ENCODE results near the gene NDUFAF8.

NDUFAF8 gene

DNA sequence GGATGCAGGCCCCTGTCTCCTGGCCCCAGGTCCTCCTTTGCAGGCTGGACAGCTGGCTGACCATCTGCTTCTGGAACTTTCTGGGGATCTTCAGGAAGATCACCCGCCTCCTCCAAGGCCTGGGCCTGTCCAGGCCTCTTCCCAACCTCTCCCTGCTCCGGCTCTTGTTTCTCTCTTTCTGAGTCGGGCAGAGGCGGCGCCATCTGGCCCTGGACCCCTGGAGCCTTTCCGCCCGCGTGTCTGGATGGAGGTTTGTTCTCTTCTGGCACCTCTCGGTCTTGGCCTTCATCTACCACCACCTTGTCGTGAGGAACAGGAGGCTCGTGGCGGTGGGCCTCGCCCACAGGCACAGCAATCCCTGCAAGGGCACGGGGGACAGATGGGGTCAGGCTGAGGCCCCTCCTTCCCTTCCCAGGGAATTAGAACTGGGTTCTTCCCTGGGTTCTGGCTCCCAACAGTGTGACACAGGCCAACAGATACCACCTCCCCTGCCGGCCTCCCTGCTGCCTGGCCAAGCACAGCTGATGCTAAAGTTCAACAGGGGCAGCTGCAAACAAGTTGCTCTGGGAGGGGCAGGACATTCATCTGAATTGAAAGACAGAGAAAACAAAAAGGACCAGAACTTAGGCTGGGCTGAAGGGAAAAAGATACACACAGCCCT lies 13.3 kb downstream of the NDUFAF8 start:
- no peak for TF ChIP-seq GATA3 (IDR thresholded peaks at IDR 0.05; ENCODE audit: low read depth, low read length)
- TF ChIP-seq GATA2 (IDR thresholded peaks at IDR 0.05; ENCODE audit: low read depth, low read length): no peak

- no peak for TF ChIP-seq GATA3 (IDR thresholded peaks at IDR 0.05; ENCODE audit: low read depth, low read length)
- no peak for TF ChIP-seq GATA2 (IDR thresholded peaks at IDR 0.05; ENCODE audit: low read depth, low read length)
Measured at GRCh38 chr17:81252987-81253329, 13.8 kb downstream of the NDUFAF8 start.

GRCh38 chr17:81253358-81254131 lies 14.4 kb downstream of the NDUFAF8 start:
- TF ChIP-seq GATA3 (IDR thresholded peaks at IDR 0.05; ENCODE audit: low read depth, low read length): no peak
- no peak for TF ChIP-seq GATA2 (IDR thresholded peaks at IDR 0.05; ENCODE audit: low read depth, low read length)

GRCh38 chr17:81254955-81255717 lies 16.0 kb downstream of the NDUFAF8 start:
- TF ChIP-seq GATA3 (IDR thresholded peaks at IDR 0.05; ENCODE audit: low read depth, low read length) (no peak), GATA2 (IDR thresholded peaks at IDR 0.05; ENCODE audit: low read depth, low read length) (no peak)

GRCh38 chr17:81256616-81257015 lies 17.5 kb downstream of the NDUFAF8 start:
- TF ChIP-seq GATA3 (IDR thresholded peaks at IDR 0.05; ENCODE audit: low read depth, low read length) (no peak), GATA2 (IDR thresholded peaks at IDR 0.05; ENCODE audit: low read depth, low read length) (no peak)

DNA sequence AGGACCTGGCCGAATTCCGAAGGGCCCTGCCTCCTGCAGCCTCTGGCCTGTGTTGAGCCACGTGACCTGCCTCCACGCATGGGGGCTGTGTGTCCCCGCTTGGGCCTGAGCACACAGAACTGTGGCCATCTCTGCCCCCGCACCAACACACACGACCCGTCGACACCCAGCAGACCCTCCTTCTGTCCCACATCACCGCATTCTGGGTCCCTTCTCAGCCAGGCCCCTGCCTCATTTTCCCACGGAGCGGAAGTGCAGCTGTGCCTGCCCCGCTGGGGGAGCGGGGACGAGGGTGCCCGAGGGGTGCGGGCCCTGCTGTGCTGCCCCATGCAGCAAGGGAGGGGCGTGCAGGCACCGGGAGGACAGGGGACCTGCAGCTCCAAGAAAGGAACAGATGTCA lies 18.4 kb downstream of the NDUFAF8 start:
- no peak for TF ChIP-seq GATA3 (IDR thresholded peaks at IDR 0.05; ENCODE audit: low read depth, low read length)
- no peak for TF ChIP-seq GATA2 (IDR thresholded peaks at IDR 0.05; ENCODE audit: low read depth, low read length)

DNA sequence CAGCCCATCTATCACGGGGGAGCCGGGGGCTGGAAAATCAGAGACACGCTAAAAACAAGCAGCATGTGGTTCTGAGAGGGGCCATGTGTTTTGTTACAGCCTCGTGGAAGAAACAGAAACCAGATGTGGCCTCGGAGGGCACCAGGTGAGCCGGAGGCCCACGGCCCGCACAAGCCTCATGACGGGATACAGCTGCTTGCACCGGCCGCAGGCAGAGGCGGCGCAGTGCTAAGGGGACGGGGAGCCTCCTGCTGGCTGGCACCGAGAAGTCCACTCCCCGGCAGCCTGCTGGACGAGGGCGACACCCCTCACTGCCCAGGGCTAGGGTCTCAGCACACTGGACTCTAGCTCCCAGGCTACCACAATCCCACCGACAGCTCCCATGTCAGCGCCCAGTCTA lies 19.2 kb downstream of the NDUFAF8 start:
- TF ChIP-seq GATA2 (IDR thresholded peaks at IDR 0.05; ENCODE audit: low read depth, low read length) (no peak; the same call in 1 of the 2 replicates), GATA3 (IDR thresholded peaks at IDR 0.05; ENCODE audit: low read depth, low read length) (no peak)

GRCh38 chr17:81259058-81259605 lies 20.0 kb downstream of the NDUFAF8 start:
- TF ChIP-seq GATA3 (IDR thresholded peaks at IDR 0.05; ENCODE audit: low read depth, low read length): no peak
- no peak for TF ChIP-seq GATA2 (IDR thresholded peaks at IDR 0.05; ENCODE audit: low read depth, low read length)

DNA sequence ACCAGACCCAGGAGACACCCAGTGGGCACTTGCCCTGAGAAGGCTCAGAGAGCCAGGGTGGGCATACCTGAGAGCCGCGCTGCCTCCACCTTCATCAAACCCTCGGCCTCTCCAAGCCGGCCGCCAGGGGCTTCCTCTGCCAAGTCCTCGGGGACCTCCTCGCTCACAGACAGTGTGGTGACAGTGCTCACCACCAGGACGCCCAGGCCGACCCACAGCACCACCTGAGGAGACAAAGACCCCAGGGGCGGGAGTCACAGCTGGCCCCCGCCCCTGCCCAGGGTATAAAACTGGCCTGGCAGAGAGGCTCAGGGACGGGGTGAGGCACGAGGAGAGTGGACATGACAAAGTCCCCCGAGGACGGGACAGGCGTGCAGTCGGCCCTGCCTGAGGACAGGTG lies 21.1 kb downstream of the NDUFAF8 start:
- TF ChIP-seq GATA3 (IDR thresholded peaks at IDR 0.05; ENCODE audit: low read depth, low read length): no peak
- no peak for TF ChIP-seq GATA2 (IDR thresholded peaks at IDR 0.05; ENCODE audit: low read depth, low read length)

GRCh38 chr17:81260641-81261040 lies 21.5 kb downstream of the NDUFAF8 start:
- TF ChIP-seq GATA2 (IDR thresholded peaks at IDR 0.05; ENCODE audit: low read depth, low read length) (no peak), GATA3 (IDR thresholded peaks at IDR 0.05; ENCODE audit: low read depth, low read length) (no peak)

- no peak for TF ChIP-seq GATA3 (IDR thresholded peaks at IDR 0.05; ENCODE audit: low read depth, low read length)
- no peak for TF ChIP-seq GATA2 (IDR thresholded peaks at IDR 0.05; ENCODE audit: low read depth, low read length)
Measured at GRCh38 chr17:81261096-81261495, 22.0 kb downstream of the NDUFAF8 start.

- TF ChIP-seq GATA3 (IDR thresholded peaks at IDR 0.05; ENCODE audit: low read depth, low read length) (no peak), GATA2 (IDR thresholded peaks at IDR 0.05; ENCODE audit: low read depth, low read length) (no peak)
Measured at GRCh38 chr17:81261582-81262336, 22.6 kb downstream of the NDUFAF8 start.

- TF ChIP-seq GATA2 (IDR thresholded peaks at IDR 0.05; ENCODE audit: low read depth, low read length) (no peak), GATA3 (IDR thresholded peaks at IDR 0.05; ENCODE audit: low read depth, low read length) (no peak)
Measured at GRCh38 chr17:81263371-81264181, 24.5 kb downstream of the NDUFAF8 start.

Measured in SH-SY5Y (cell line).